Keratinocyte (primary cell): ENCODE results near the gene DIS3L2. TPM values are rescaled to one million over a fixed set of nuclear protein-coding genes. Genes with fewer than 3 reads are reported as not detected.

ENCODE experiments used
- DNase-seq: peaks from one replicate; pipeline ENCODE4 v3.0.0-alpha.2; 2011; ENCODE audit warnings: low read depth, missing footprints, low spot score
- FAIRE-seq: peaks from 2 replicates; lab custom pipeline; 2011; peaks lifted over from hg19 to GRCh38; lab: Jason Lieb, UNC
- H2AFZ ChIP-seq: 2 replicates; pipeline ENCODE4 v1.6.0; 2012; ENCODE audit warnings: low read length, control low read depth, inconsistent platforms; ENCODE audit not compliant: control insufficient read depth
- H3K27ac ChIP-seq: 2 replicates; pipeline ENCODE4 v1.5.1; 2011; ENCODE audit warnings: low read length; ENCODE audit not compliant: control insufficient read depth, insufficient read depth
- H3K27me3 ChIP-seq: 3 replicates; pipeline ENCODE4 v1.6.0; 2011; ENCODE audit warnings: low read length; ENCODE audit not compliant: control insufficient read depth, insufficient read depth; ENCODE audit errors: extremely low read depth
- H3K36me3 ChIP-seq, 2 experiments: 2 replicates in 1 of 2; 3 replicates in 1 of 2; pipeline ENCODE4 v1.5.1; 2011; ENCODE audit warnings: low read length in 2 of 2, mild to moderate bottlenecking in 1 of 2; ENCODE audit not compliant: control insufficient read depth in 2 of 2, insufficient read depth in 2 of 2; ENCODE audit errors: extremely low read depth in 1 of 2
- H3K4me1 ChIP-seq: 3 replicates; pipeline ENCODE4 v1.5.1; 2011; ENCODE audit warnings: low read length; ENCODE audit not compliant: control insufficient read depth, insufficient read depth; ENCODE audit errors: extremely low read depth
- H3K4me2 ChIP-seq: 3 replicates; pipeline ENCODE4 v1.6.0; 2011; ENCODE audit warnings: low read depth, low read length; ENCODE audit not compliant: control insufficient read depth, insufficient read depth; ENCODE audit errors: extremely low read depth
- H3K4me3 ChIP-seq, 3 experiments: fragments of 200-600 bp in 1 of 3; sonication (generic) in 1 of 3; 2 replicates in 2 of 3; 3 replicates in 1 of 3; pipeline ENCODE4 v1.5.1; 2011 to 2016; ENCODE audit warnings: low read length in 3 of 3, mild to moderate bottlenecking in 3 of 3, control low read depth in 2 of 3, inconsistent platforms in 1 of 3, low read depth in 1 of 3, mixed read lengths in 1 of 3, mixed run types in 1 of 3, moderate library complexity in 1 of 3; ENCODE audit not compliant: control insufficient read depth in 2 of 3, insufficient read depth in 2 of 3; ENCODE audit errors: extremely low read depth in 1 of 3
- H3K79me2 ChIP-seq: 2 replicates; pipeline ENCODE4 v1.6.0; 2012; ENCODE audit warnings: low read length; ENCODE audit not compliant: control insufficient read depth, insufficient read depth
- H3K9ac ChIP-seq: 3 replicates; pipeline ENCODE4 v1.6.0; 2011; ENCODE audit warnings: low read length; ENCODE audit not compliant: control insufficient read depth, insufficient read depth; ENCODE audit errors: extremely low read depth
- H3K9me1 ChIP-seq: 3 replicates; pipeline ENCODE4 v1.6.0; 2011; ENCODE audit warnings: low read length; ENCODE audit not compliant: control insufficient read depth, insufficient read depth; ENCODE audit errors: extremely low read depth
- H3K9me3 ChIP-seq: 2 replicates; pipeline ENCODE4 v1.5.1; 2012; ENCODE audit warnings: low read depth, low read length; ENCODE audit not compliant: control insufficient read depth
- H4K20me1 ChIP-seq: 3 replicates; pipeline ENCODE4 v1.6.0; 2011; ENCODE audit warnings: low read length; ENCODE audit not compliant: control insufficient read depth, insufficient read depth; ENCODE audit errors: extremely low read depth
- EZH2 ChIP-seq: IDR thresholded peaks from one replicate; pipeline ENCODE4 v1.6.1; 2012; ENCODE audit warnings: inconsistent platforms, mild to moderate bottlenecking, low read length, moderate library complexity
- dilution Hi-C: fragments of 300-500 bp; cut with MboI; formaldehyde crosslinking; loops from one replicate; pipeline ENCODE4 v1.7.0; 2020; ENCODE audit warnings: low sequenced_read_pairs; ENCODE audit not compliant: extremely low pct_ligation_motif_present
- polyA plus RNA-seq, 5 experiments: library from polyadenylated mRNA; depleted of rRNA in 3 of 5; stranded (reverse) in 3 of 5; stranded (forward) in 1 of 5; unstranded in 1 of 5; fragments of >200 nt; gene quantifications; 1 replicate in 1 of 5; 2 replicates in 3 of 5; 3 replicates in 1 of 5; pipeline versions ENCODE4 v1.2.1 to v1.2.3, GENCODE V29; 2011 to 2012; ENCODE audit warnings: missing spikeins in 2 of 5, low read depth in 1 of 5, low replicate concordance in 1 of 5
- TF ChIP-seq, protein P1 (sequence below), 3 experiments: IDR thresholded peaks in 1 of 3; conservative IDR thresholded peaks in 1 of 3; optimal IDR thresholded peaks in 1 of 3; 2 replicates in 2 of 3; 3 replicates in 1 of 3; pipeline versions ENCODE3 to v1.5.1; 2011; ENCODE audit warnings: low read length in 3 of 3, mild to moderate bottlenecking in 3 of 3, moderate library complexity in 2 of 3, control low read depth in 1 of 3, inconsistent platforms in 1 of 3; ENCODE audit not compliant: insufficient read depth in 2 of 3; ENCODE audit errors: extremely low read depth in 1 of 3

DIS3L2 gene
- polyA plus RNA-seq, 1 donor (not counting 4 experiments of a cell fraction or from before 2014, with no cell fraction given): 8.6 TPM

DNA sequence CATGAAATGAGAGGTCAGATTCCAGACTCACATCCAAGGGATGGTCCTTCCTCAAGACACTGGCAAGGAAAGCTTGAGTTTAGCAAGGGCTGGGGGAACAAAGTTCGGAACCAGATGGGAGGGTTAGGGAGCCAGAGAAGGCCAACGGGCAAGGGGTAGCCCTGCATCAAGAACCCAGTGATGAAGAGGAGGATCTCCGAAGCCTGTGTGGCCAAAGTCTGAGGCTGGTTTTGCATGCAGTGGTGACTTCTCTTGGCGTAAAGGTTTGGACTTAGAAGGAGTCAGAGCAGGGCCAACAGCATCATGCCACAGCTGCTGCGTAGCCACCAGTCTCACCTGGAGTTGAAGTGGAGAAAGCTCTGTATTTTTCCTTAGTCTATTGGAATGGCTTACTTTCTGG, 293.5 kb downstream of the DIS3L2 start:
- no peak overlapping the region for H2AFZ ChIP-seq
- H4K20me1 ChIP-seq: no peaks in the 10 kb centered on the region
- no peak overlapping the region for H3K27ac ChIP-seq
- TF ChIP-seq, protein P1, sequence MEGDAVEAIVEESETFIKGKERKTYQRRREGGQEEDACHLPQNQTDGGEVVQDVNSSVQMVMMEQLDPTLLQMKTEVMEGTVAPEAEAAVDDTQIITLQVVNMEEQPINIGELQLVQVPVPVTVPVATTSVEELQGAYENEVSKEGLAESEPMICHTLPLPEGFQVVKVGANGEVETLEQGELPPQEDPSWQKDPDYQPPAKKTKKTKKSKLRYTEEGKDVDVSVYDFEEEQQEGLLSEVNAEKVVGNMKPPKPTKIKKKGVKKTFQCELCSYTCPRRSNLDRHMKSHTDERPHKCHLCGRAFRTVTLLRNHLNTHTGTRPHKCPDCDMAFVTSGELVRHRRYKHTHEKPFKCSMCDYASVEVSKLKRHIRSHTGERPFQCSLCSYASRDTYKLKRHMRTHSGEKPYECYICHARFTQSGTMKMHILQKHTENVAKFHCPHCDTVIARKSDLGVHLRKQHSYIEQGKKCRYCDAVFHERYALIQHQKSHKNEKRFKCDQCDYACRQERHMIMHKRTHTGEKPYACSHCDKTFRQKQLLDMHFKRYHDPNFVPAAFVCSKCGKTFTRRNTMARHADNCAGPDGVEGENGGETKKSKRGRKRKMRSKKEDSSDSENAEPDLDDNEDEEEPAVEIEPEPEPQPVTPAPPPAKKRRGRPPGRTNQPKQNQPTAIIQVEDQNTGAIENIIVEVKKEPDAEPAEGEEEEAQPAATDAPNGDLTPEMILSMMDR (optimal IDR thresholded peaks at IDR 0.05 in 1 of 3, IDR thresholded peaks at IDR 0.05 in 1 of 3, conservative IDR thresholded peaks at IDR 0.05 in 1 of 3; ENCODE audit: extremely low read depth in 1 of 3, insufficient read depth in 2 of 3, low read length in 3 of 3): no peak
- no peak for TF ChIP-seq EZH2
- no peaks in the 10 kb centered on the region for H3K79me2 ChIP-seq
- H3K4me2 ChIP-seq: no peak overlapping the region
- dilution Hi-C loops: no loop called here
- H3K4me3 ChIP-seq: no peak overlapping the region
- DNase-seq (no peak), FAIRE-seq (no peak)
- peaks cover 2% of the 10 kb centered on the region in 2 experiments for H3K36me3 ChIP-seq
- H3K27me3 ChIP-seq: no peaks in the 10 kb centered on the region
- H3K9ac ChIP-seq: no peak overlapping the region
- no peaks in the 10 kb centered on the region for H3K9me3 ChIP-seq
- H3K9me1 ChIP-seq: no peaks in the 10 kb centered on the region
- peaks cover 3% of the 10 kb centered on the region for H3K4me1 ChIP-seq

DNA sequence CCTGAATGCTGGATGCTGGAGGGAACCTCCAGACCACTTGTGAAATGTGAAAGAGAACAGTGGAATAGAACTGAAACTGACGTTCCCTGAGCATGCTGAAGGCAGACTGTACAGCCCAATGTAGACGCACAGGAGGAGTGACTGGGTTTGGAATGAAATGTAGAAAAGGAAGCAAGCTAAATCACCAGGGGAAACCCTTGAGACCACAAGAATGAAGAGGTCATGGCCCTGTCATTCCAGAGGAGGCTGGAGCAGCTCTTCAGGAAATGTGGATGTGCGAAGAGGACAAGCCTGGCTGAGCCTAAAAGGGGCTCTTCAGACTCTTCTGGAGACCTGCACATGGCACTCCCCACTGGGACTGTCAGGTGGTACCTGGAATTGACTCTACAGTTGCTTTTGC, 298.6 kb downstream of the DIS3L2 start:
- Histone ChIP-seq H3K79me2 (no peaks in the 10 kb centered on the region), H3K27me3 (no peaks in the 10 kb centered on the region), H3K4me2 (no peak overlapping the region), H3K4me3 (no peak overlapping the region), H3K9ac (no peak overlapping the region), H3K4me1 (peaks cover 4% of the 10 kb centered on the region), H3K27ac (no peak overlapping the region), H2AFZ (no peak overlapping the region), H3K9me3 (no peaks in the 10 kb centered on the region), H4K20me1 (no peaks in the 10 kb centered on the region), H3K36me3 (peaks cover 3 to 14% of the 10 kb centered on the region in 2 experiments), H3K9me1 (no peaks in the 10 kb centered on the region)
- TF ChIP-seq, protein P1 (optimal IDR thresholded peaks at IDR 0.05 in 1 of 3, IDR thresholded peaks at IDR 0.05 in 1 of 3, conservative IDR thresholded peaks at IDR 0.05 in 1 of 3; ENCODE audit: extremely low read depth in 1 of 3, insufficient read depth in 2 of 3, low read length in 3 of 3): no peak
- no peak for TF ChIP-seq EZH2
- dilution Hi-C loops: no loop called here
- FAIRE-seq: no peak
- no peak for DNase-seq
